ENCODE measurements around the gene TOM1.

- no peak for TF ChIP-seq POLR2A (IDR thresholded peaks at IDR 0.05; ENCODE audit: low read depth, low read length)
- TF ChIP-seq POLR2AphosphoS5 (IDR thresholded peaks at IDR 0.05; ENCODE audit: low read depth, low read length), result no peak
- no peak for TF ChIP-seq SPI1 (IDR thresholded peaks at IDR 0.05; ENCODE audit: low read depth, low read length)
- TF ChIP-seq TAF1 (IDR thresholded peaks at IDR 0.05; ENCODE audit: low read depth, low read length), result no peak
- TF ChIP-seq POU2F2 (IDR thresholded peaks at IDR 0.05; ENCODE audit: low read depth, low read length), result no peak
Observed at GRCh38 chr22:35393116-35394010, 93.7 kb downstream of the TOM1 start.
